Measurements from ENCODE around the gene JPH4. TPM values are rescaled to one million over a fixed set of nuclear protein-coding genes. Genes with fewer than 3 reads are reported as not detected.

JPH4 gene
- total RNA-seq, 1 experiment from 2014 or later, result 6.8 TPM

- Histone ChIP-seq H4K8ac (replicated peaks; ENCODE audit: insufficient read length, low read depth, low read length) (no peak overlapping the region), H2BK15ac (ENCODE audit: low read depth, low read length) (no peak overlapping the region), H2AK5ac (ENCODE audit: insufficient read length, low read length) (no peak overlapping the region), H2BK5ac (ENCODE audit: insufficient read length, low read length) (no peak overlapping the region), H3K27me3 (ENCODE audit: insufficient read depth, low read length) (no peaks in the 10 kb centered on the region), H3K4me1 (ENCODE audit: insufficient read depth, low read length) (peaks cover 4% of the 10 kb centered on the region; the same call in 1 of the 2 replicates), H4K91ac (ENCODE audit: insufficient read length, low read depth, low read length) (no peak overlapping the region), H3K14ac (ENCODE audit: insufficient read depth, low read length) (no peak overlapping the region), H2BK12ac (ENCODE audit: insufficient read length, low read depth, low read length) (no peak overlapping the region), H3K4me2 (ENCODE audit: insufficient read depth, insufficient read length, low read length) (no peak overlapping the region), H3K18ac (ENCODE audit: insufficient read length, low read depth, low read length) (no peak overlapping the region), H3K56ac (ENCODE audit: insufficient read length, low read depth, low read length) (no peak overlapping the region), H3K79me1 (ENCODE audit: insufficient read depth, low read depth, low read length, poor library complexity, severe bottlenecking) (no peaks in the 10 kb centered on the region), H4K5ac (ENCODE audit: insufficient read length, low read depth, low read length) (no peak overlapping the region), H3K9me3 (ENCODE audit: control insufficient read depth, low read depth, low read length) (no peaks in the 10 kb centered on the region), H3T11ph (ENCODE audit: low read length) (no peak overlapping the region), H3K4ac (ENCODE audit: low read depth, low read length) (no peak overlapping the region), H2BK120ac (ENCODE audit: low read depth, low read length, poor library complexity, severe bottlenecking) (no peak overlapping the region), H4K20me1 (ENCODE audit: control insufficient read depth, insufficient read depth, insufficient read length) (no peaks in the 10 kb centered on the region), H3K79me2 (ENCODE audit: insufficient read depth, low read length) (no peaks in the 10 kb centered on the region; the same call in 1 of the 2 replicates), H3K9ac (ENCODE audit: extremely low read depth, insufficient read length, low read length) (no peak overlapping the region), H2BK20ac (ENCODE audit: low read depth, low read length, poor library complexity, severe bottlenecking) (no peak overlapping the region), H2AFZ (ENCODE audit: low read length) (no peak overlapping the region), H3K23ac (ENCODE audit: insufficient read length, low read depth, low read length) (no peak overlapping the region), H3K23me2 (ENCODE audit: insufficient read length, low read depth, low read length, poor library complexity, severe bottlenecking) (peaks cover 19% of the 10 kb centered on the region), H3K27ac (ENCODE audit: insufficient read length, low read depth, low read length) (no peak overlapping the region)
- DNase-seq, result no peak
- TF ChIP-seq CTCF (conservative IDR thresholded peaks at IDR 0.05), result no peak
- no CpG with 5 or more reads among the region's 3 CpGs for WGBS (ENCODE audit: extremely low coverage, insufficient read length, low lambda C conversion rate)
- Mint-ChIP-seq H3K9me3 (no peaks in the 10 kb centered on the region), H3K4me3 (peak overlapping the region in 1 of 2 experiments; percentile 4; a peak in 1 of 5 replicates), H3K27me3 (ENCODE audit: low read depth) (no peaks in the 10 kb centered on the region), H3K4me1 (peaks cover 21 to 35% of the 10 kb centered on the region in 2 experiments), H3K36me3 (ENCODE audit: insufficient read depth in 1 of 3, low read depth in 3 of 3) (peaks cover 15 to 70% (median 60%) of the 10 kb centered on the region in 3 experiments), H3K27ac (peak overlapping the region in 2 of 3 experiments; percentile 8 to 35; a peak in 2 of 7 replicates)
These were observed 18.6 kb downstream of the JPH4 start for GRCh38 chr14:23559926-23560520.

Data from H9 (cell line).